Skin epidermis (tissue), 12 donors: Measurements from ENCODE around the gene TRAPPC12.

Experiments
- H3K27ac ChIP-seq, 21 experiments: fragments of 200-600 bp; sonication (generic) in 11 of 21; one replicate each; pipeline ENCODE4 v1.5.0; 2020; ENCODE audit warnings: mild to moderate bottlenecking in 3 of 21, inconsistent platforms in 2 of 21, moderate library complexity in 2 of 21
- H3K4me3 ChIP-seq, 7 experiments: fragments of 200-600 bp; sonication (generic) in 2 of 7; one replicate each; pipeline ENCODE4 v1.5.0; 2020; ENCODE audit warnings: inconsistent platforms in 2 of 7, mild to moderate bottlenecking in 2 of 7, moderate library complexity in 1 of 7

The TRAPPC12 gene

DNA sequence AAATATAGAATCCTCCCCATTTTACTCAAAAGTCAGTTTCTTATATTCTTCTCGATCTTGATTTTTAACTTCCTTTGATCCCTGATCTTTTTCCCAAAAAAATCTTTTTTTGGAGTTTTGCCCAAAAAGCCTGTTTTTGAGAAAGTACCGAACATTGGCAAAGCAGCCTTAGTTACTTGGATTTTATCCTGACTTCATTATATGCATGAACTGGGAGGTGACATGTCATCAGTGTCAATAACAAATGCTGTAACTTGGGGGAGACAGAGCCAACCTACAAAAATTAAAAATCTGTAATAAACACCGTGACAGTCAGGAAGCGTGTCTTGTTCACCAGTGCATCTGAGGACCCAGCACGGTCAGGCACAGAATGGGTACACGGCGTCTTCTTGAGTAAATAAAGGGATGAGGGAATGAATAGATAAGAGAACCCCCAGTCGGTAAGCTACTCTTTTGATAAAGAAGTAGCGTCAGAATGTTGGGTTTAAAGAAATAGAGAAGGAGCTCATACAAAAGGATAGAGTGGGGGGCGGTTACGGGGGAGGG lies 24.9 kb downstream of the TRAPPC12 start:
- H3K27ac ChIP-seq, result peak overlapping the region in 2 of 21 experiments; percentile 16 to 51
- no peak overlapping the region for H3K4me3 ChIP-seq

DNA sequence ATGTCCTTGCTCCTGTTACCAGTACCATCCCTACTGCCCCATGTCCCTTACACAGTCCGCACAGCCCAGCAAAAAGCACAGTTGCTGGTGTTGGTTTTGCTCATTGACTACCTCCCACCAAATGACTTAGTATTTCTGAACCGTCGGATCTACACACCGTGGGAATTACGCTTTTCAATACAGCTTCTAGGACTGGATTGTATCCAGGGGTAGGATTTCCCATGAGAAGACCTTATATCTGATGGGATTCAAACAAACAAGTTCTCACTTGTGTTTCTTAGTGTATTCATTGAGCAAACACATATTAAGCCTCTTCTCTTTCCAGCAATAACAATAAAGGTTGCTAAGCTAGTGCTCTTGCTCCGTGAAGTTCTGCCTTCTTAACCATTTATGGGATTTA lies 25.8 kb downstream of the TRAPPC12 start:
- peak overlapping the region in 4 of 21 experiments; percentile 8 to 66 (median 38) for H3K27ac ChIP-seq
- H3K4me3 ChIP-seq, result no peak overlapping the region

DNA sequence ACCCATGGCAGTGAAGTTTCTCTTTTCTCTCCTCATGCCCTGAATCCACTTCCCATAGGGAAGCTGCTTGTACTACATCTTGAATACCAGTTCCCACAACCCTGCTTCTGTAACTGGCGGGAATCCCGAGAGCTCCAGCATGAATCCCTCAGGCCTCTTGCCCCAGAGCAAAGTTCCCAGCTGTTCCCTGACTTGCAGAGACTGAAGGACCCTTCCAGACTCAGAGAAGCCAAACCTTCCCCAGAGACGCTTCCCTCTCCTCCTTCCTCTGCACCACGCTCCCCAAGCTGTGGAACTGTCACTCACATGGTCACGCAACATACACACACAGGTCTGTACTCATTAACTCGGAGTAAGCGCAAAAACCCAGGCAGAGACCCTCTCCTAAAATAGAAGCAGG lies 26.4 kb downstream of the TRAPPC12 start:
- Histone ChIP-seq H3K27ac (peak overlapping the region in 4 of 21 experiments; percentile 8 to 66 (median 38)), H3K4me3 (no peak overlapping the region)

- H3K27ac ChIP-seq, result peak overlapping the region in 2 of 21 experiments; percentile 26 to 66
Measured at GRCh38 chr2:3406501-3406900, 27.0 kb downstream of the TRAPPC12 start.

DNA sequence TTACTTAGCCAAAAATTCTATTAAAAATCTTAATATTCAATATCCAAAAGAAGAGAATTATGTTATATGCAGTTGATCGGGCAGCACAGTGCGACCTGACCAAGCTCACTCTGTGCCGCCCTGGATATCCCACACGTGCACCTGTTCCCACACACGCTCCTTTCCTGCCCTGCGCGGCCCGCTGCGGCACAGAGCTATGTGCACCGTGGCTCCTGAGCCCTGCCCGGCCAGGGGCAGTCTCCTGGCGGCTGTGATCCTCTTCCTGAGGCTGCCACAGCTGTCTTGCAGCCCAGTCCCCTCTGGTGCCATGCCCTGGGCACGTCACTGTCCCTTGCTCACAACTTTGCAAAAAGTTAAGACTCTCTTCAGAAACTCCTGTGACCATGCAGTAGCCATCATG lies 29.3 kb downstream of the TRAPPC12 start:
- Histone ChIP-seq H3K27ac (no peak overlapping the region), H3K4me3 (no peak overlapping the region)

More at GRCh38 chr2:3406501-3406900, 27.0 kb downstream of the TRAPPC12 start:
- H3K4me3 ChIP-seq, result no peak overlapping the region

GRCh38 chr2:3409627-3410170 lies 30.2 kb downstream of the TRAPPC12 start:
- no peak overlapping the region for H3K27ac ChIP-seq
- no peak overlapping the region for H3K4me3 ChIP-seq

DNA sequence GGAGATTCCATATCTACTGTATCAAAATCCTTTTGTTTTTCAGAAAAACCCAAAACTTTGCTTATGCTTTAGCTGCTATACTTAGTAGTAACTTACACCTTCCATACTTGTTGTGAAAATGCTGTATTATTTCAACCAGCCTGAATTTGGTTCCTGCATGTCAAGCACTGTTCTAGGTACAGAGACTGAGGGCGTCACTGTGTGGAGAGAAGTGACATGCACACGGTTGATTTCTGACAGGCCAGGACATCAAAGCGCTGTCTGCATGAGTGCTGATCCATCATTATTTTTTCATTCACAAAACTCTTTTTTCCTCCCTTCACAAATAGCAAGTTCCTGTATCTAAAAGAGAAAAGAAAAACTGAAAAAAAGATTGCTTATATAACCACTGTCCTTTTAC lies 31.6 kb downstream of the TRAPPC12 start:
- no peak overlapping the region for H3K27ac ChIP-seq
- no peak overlapping the region for H3K4me3 ChIP-seq

- no peak overlapping the region for H3K4me3 ChIP-seq
- H3K27ac ChIP-seq, result no peak overlapping the region
Measured at GRCh38 chr2:3413697-3414096, 34.2 kb downstream of the TRAPPC12 start.

DNA sequence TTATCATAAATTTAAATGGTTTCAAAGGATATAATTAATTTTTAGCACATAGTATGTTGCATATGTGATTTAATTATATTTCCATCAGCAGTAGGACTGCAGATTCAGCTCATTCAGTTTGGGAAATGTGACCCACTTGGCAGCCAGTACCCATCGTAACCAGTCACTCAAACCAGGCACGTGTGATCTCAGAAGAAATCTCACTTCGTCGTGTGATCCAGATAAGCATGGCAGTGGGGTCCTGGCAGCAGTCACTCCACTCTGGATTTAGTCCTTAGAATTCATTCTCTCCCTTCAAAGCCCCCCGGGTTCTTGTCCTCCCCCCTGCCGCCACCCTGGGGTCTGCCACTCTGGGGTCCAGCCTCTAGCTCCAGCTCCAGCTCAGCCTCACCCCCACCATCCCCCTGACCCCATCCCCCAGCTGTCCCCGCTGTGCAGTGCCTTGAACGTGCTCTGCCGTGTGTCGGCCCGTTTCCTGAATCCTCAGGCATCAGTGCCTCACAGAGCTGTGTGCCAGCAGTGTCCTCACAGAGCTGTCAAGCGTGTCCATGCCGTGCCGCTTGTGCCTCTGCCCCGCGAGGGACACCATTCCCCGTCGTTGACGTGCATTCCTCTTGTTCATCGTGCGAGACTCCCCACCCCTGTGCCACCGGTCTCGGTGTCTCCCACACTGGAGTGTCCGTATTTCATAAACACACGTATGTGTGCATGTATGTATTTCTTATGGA lies 34.8 kb downstream of the TRAPPC12 start:
- no peak overlapping the region for H3K27ac ChIP-seq
- H3K4me3 ChIP-seq, result no peak overlapping the region

- Histone ChIP-seq H3K27ac (no peak overlapping the region), H3K4me3 (no peak overlapping the region)
Measured at GRCh38 chr2:3418766-3419404, 39.4 kb downstream of the TRAPPC12 start.

DNA sequence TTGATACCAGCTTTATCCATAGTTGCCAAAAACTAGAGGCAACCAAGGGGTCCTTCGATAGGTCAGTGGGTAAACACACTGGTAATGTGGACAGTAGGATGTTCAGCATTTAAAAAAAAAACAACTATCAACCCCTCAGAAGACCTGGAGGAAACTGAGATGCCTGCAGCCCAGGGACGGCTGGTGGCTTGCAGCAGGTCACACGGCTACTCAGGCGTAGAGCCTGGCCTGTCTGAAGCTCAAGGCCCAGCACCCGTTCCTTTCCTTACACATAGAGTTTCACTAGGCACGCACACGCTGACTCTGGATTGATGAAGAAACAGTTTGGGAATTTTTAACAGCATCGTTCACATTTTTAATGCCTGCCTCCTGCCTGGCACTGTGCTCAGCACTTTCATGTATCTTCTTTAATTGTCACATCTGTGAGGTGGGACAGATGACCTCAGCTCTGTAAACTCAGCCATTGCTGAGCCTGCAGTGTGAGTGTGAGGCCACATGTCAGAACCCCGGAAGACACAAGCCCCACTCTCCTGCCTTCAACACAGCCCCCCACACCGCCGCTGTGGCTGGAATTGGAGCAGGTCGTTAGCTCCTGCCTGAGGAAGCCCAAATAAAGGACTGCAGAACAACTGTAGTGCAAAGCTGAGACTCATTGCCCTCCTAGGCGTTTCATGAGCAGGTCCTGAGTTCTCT lies 40.7 kb downstream of the TRAPPC12 start:
- Histone ChIP-seq H3K27ac (no peak overlapping the region), H3K4me3 (no peak overlapping the region)

- Histone ChIP-seq H3K27ac (no peak overlapping the region), H3K4me3 (no peak overlapping the region)
Measured at GRCh38 chr2:3420769-3421397, 41.4 kb downstream of the TRAPPC12 start.

- Histone ChIP-seq H3K4me3 (no peak overlapping the region), H3K27ac (no peak overlapping the region)
Measured at GRCh38 chr2:3421580-3421979, 42.1 kb downstream of the TRAPPC12 start.

GRCh38 chr2:3422161-3422779 lies 42.8 kb downstream of the TRAPPC12 start:
- Histone ChIP-seq H3K4me3 (no peak overlapping the region), H3K27ac (no peak overlapping the region)

GRCh38 chr2:3423492-3424170 lies 44.1 kb downstream of the TRAPPC12 start:
- Histone ChIP-seq H3K27ac (peak overlapping the region in 1 of 21 experiments; percentile 12), H3K4me3 (no peak overlapping the region)

- Histone ChIP-seq H3K27ac (no peak overlapping the region), H3K4me3 (no peak overlapping the region)
Measured at GRCh38 chr2:3424171-3424795, 44.8 kb downstream of the TRAPPC12 start.

GRCh38 chr2:3426615-3427014 lies 47.1 kb downstream of the TRAPPC12 start:
- no peak overlapping the region for H3K4me3 ChIP-seq
- no peak overlapping the region for H3K27ac ChIP-seq

GRCh38 chr2:3427272-3427671 lies 47.8 kb downstream of the TRAPPC12 start:
- H3K27ac ChIP-seq, result no peak overlapping the region
- no peak overlapping the region for H3K4me3 ChIP-seq
